Measurements from ENCODE around the gene SLU7.

SLU7 gene

GRCh38 chr5:160363211-160363610 is 55.7 kb downstream of the SLU7 start:
- no peak overlapping the region for H3K4me3 ChIP-seq (ENCODE audit: low read length)
- no peak for TF ChIP-seq CTCF (IDR thresholded peaks at IDR 0.05; ENCODE audit: insufficient read depth, low read depth, low read length, missing control alignments)
- DNase-seq (ENCODE audit: low read depth), result no peak

GRCh38 chr5:160361624-160362228 is 57.2 kb downstream of the SLU7 start:
- H3K4me3 ChIP-seq (ENCODE audit: low read length), result no peak overlapping the region
- DNase-seq (ENCODE audit: low read depth), result no peak
- no peak for TF ChIP-seq CTCF (IDR thresholded peaks at IDR 0.05; ENCODE audit: insufficient read depth, low read depth, low read length, missing control alignments)

GRCh38 chr5:160360310-160360709 is 58.6 kb downstream of the SLU7 start:
- TF ChIP-seq CTCF (IDR thresholded peaks at IDR 0.05; ENCODE audit: insufficient read depth, low read depth, low read length, missing control alignments), result no peak
- H3K4me3 ChIP-seq (ENCODE audit: low read length), result no peak overlapping the region
- DNase-seq (ENCODE audit: low read depth), result no peak

- peak; percentile 11 for DNase-seq (ENCODE audit: low read depth)
- TF ChIP-seq CTCF (IDR thresholded peaks at IDR 0.05; ENCODE audit: insufficient read depth, low read depth, low read length, missing control alignments), result no peak
- H3K4me3 ChIP-seq (ENCODE audit: low read length), result no peak overlapping the region
Observed at GRCh38 chr5:160359816-160360215, 59.1 kb downstream of the SLU7 start.

- TF ChIP-seq CTCF (IDR thresholded peaks at IDR 0.05; ENCODE audit: insufficient read depth, low read depth, low read length, missing control alignments), result no peak
- no peak overlapping the region for H3K4me3 ChIP-seq (ENCODE audit: low read length)
- DNase-seq (ENCODE audit: low read depth), result no peak
Observed at GRCh38 chr5:160359242-160359641, 59.6 kb downstream of the SLU7 start.

GRCh38 chr5:160357861-160358411 is 60.9 kb downstream of the SLU7 start:
- no peak overlapping the region for H3K4me3 ChIP-seq (ENCODE audit: low read length)
- no peak for DNase-seq (ENCODE audit: low read depth)
- TF ChIP-seq CTCF (IDR thresholded peaks at IDR 0.05; ENCODE audit: insufficient read depth, low read depth, low read length, missing control alignments), result no peak

- DNase-seq (ENCODE audit: low read depth), result no peak
Observed at GRCh38 chr5:160357394-160357793, 61.5 kb downstream of the SLU7 start.

More at GRCh38 chr5:160357394-160357793, 61.5 kb downstream of the SLU7 start:
- no peak for TF ChIP-seq CTCF (IDR thresholded peaks at IDR 0.05; ENCODE audit: insufficient read depth, low read depth, low read length, missing control alignments)
- H3K4me3 ChIP-seq (ENCODE audit: low read length), result no peak overlapping the region

Data from epithelial cell of esophagus (primary cell).